Central memory CD8-positive, alpha-beta T cell (primary cell): ENCODE measurements around the gene DNAH3.
"Not testable (repeated sequence)": the region's sequence is repeated elsewhere in the genome, so short reads cannot be mapped to it uniquely, and the experiment has no call there.

ENCODE experiments used
- ATAC-seq: fragments of 150-1000 bp; cut with Tn5 transposase; replicated peaks from 2 replicates; pipeline ENCODE4 v1.10.0; 2022; ENCODE audit warnings: mild to moderate bottlenecking, moderate FRiP score, moderate number of reproducible peaks; ENCODE audit not compliant: poor library complexity, severe bottlenecking; ENCODE audit errors: extremely low read depth
- DNase-seq, 2 donors: peaks; one replicate each; pipeline ENCODE4 v3.0.0; 2021; ENCODE audit warnings: low spot score in 2 of 2
- H3K27ac Mint-ChIP-seq: one replicate; pipeline ENCODE4 v1.8.0; 2022; ENCODE audit warnings: low read depth, mild to moderate bottlenecking, moderate library complexity, mixed read lengths
- H3K27me3 Mint-ChIP-seq: one replicate; pipeline ENCODE4 v1.8.0; 2022; ENCODE audit warnings: mixed read lengths
- H3K36me3 Mint-ChIP-seq: one replicate; pipeline ENCODE4 v1.8.0; 2022; ENCODE audit warnings: mild to moderate bottlenecking, moderate library complexity, mixed read lengths; ENCODE audit not compliant: insufficient read depth
- H3K4me1 Mint-ChIP-seq: one replicate; pipeline ENCODE4 v1.8.0; 2022; ENCODE audit warnings: mixed read lengths
- H3K4me3 Mint-ChIP-seq: one replicate; pipeline ENCODE4 v1.8.0; 2022; ENCODE audit warnings: mild to moderate bottlenecking, moderate library complexity, mixed read lengths
- H3K9me3 Mint-ChIP-seq: one replicate; pipeline ENCODE4 v1.8.0; 2022; ENCODE audit warnings: mixed read lengths

Gene DNAH3

GRCh38 chr16:21150375-21151001, at the start of gene DNAH3:
TSS of gene DNAH3 (minus strand) at chr16:21150846. CDS start at chr16:21150319, 527 bp downstream.
- Mint-ChIP-seq H3K9me3 (no peaks in the 10 kb centered on the region), H3K4me1 (no peaks in the 10 kb centered on the region)
- no peak for DNase-seq

GRCh38 chr16:21199607-21200218, 49.1 kb upstream of the DNAH3 start:
- no peak overlapping the region for H3K4me3 Mint-ChIP-seq
- DNase-seq (no peak), ATAC-seq (no peak)
- no peaks in the 10 kb centered on the region for H3K36me3 Mint-ChIP-seq
- no peaks in the 10 kb centered on the region for H3K4me1 Mint-ChIP-seq
- no peaks in the 10 kb centered on the region for H3K9me3 Mint-ChIP-seq
- peaks cover 56% of the 10 kb centered on the region for H3K27me3 Mint-ChIP-seq
- no peak overlapping the region for H3K27ac Mint-ChIP-seq

More at GRCh38 chr16:21150375-21151001, at the start of gene DNAH3:
- no peaks in the 10 kb centered on the region for H3K36me3 Mint-ChIP-seq
- no peak within 1 kb of the TSS for H3K4me3 Mint-ChIP-seq
- no peak for ATAC-seq
- peaks cover 57% of the 10 kb centered on the region for H3K27me3 Mint-ChIP-seq
- no peak within 1 kb of the TSS for H3K27ac Mint-ChIP-seq

GRCh38 chr16:21197621-21198020, 47.0 kb upstream of the DNAH3 start:
- Mint-ChIP-seq H3K27ac (no peak overlapping the region), H3K27me3 (peaks cover 71% of the 10 kb centered on the region), H3K4me1 (no peaks in the 10 kb centered on the region), H3K9me3 (no peaks in the 10 kb centered on the region), H3K4me3 (no peak overlapping the region), H3K36me3 (no peaks in the 10 kb centered on the region)
- DNase-seq = no peak
- no peak for ATAC-seq

- no peaks in the 10 kb centered on the region for H3K36me3 Mint-ChIP-seq
- ATAC-seq = no peak
Observed at GRCh38 chr16:21197112-21197511, 46.5 kb upstream of the DNAH3 start.

GRCh38 chr16:21195330-21195729, 44.7 kb upstream of the DNAH3 start:
- not testable (repeated sequence) for H3K36me3 Mint-ChIP-seq, H3K27ac Mint-ChIP-seq, H3K4me3 Mint-ChIP-seq, DNase-seq, H3K4me1 Mint-ChIP-seq, H3K9me3 Mint-ChIP-seq, ATAC-seq
- peaks cover 60% of the 10 kb centered on the region for H3K27me3 Mint-ChIP-seq

More at GRCh38 chr16:21197112-21197511, 46.5 kb upstream of the DNAH3 start:
- H3K9me3 Mint-ChIP-seq = no peaks in the 10 kb centered on the region
- H3K27me3 Mint-ChIP-seq = peaks cover 72% of the 10 kb centered on the region
- H3K27ac Mint-ChIP-seq = no peak overlapping the region
- no peaks in the 10 kb centered on the region for H3K4me1 Mint-ChIP-seq
- DNase-seq = no peak
- no peak overlapping the region for H3K4me3 Mint-ChIP-seq

GRCh38 chr16:21194771-21195301, 44.2 kb upstream of the DNAH3 start:
- DNase-seq = no peak
- Mint-ChIP-seq H3K36me3 (no peaks in the 10 kb centered on the region), H3K4me1 (no peaks in the 10 kb centered on the region), H3K9me3 (no peaks in the 10 kb centered on the region), H3K27me3 (peaks cover 55% of the 10 kb centered on the region), H3K27ac (no peak overlapping the region), H3K4me3 (no peak overlapping the region)
- ATAC-seq = no peak

- Mint-ChIP-seq H3K9me3 (no peaks in the 10 kb centered on the region), H3K4me3 (no peak overlapping the region), H3K27me3 (peaks cover 38% of the 10 kb centered on the region), H3K36me3 (no peaks in the 10 kb centered on the region), H3K27ac (no peak overlapping the region), H3K4me1 (no peaks in the 10 kb centered on the region)
- DNase-seq (no peak), ATAC-seq (no peak)
Observed at GRCh38 chr16:21192991-21193390, 42.3 kb upstream of the DNAH3 start.

- DNase-seq = no peak
- Mint-ChIP-seq H3K36me3 (no peaks in the 10 kb centered on the region), H3K27me3 (peaks cover 35% of the 10 kb centered on the region), H3K4me1 (no peaks in the 10 kb centered on the region), H3K4me3 (no peak overlapping the region), H3K9me3 (no peaks in the 10 kb centered on the region), H3K27ac (no peak overlapping the region)
- no peak for ATAC-seq
Observed at GRCh38 chr16:21190599-21190998, 40.0 kb upstream of the DNAH3 start.

GRCh38 chr16:21190013-21190412, 39.4 kb upstream of the DNAH3 start:
- peaks cover 29% of the 10 kb centered on the region for H3K27me3 Mint-ChIP-seq
- H3K4me1 Mint-ChIP-seq = no peaks in the 10 kb centered on the region
- H3K9me3 Mint-ChIP-seq = no peaks in the 10 kb centered on the region
- no peak for DNase-seq
- ATAC-seq = no peak
- H3K4me3 Mint-ChIP-seq = no peak overlapping the region
- no peak overlapping the region for H3K27ac Mint-ChIP-seq
- no peaks in the 10 kb centered on the region for H3K36me3 Mint-ChIP-seq

- H3K36me3 Mint-ChIP-seq = no peaks in the 10 kb centered on the region
- H3K9me3 Mint-ChIP-seq = no peaks in the 10 kb centered on the region
- DNase-seq (no peak), ATAC-seq (no peak)
- H3K27me3 Mint-ChIP-seq = peaks cover 22% of the 10 kb centered on the region
- H3K27ac Mint-ChIP-seq = no peak overlapping the region
- no peak overlapping the region for H3K4me3 Mint-ChIP-seq
- no peaks in the 10 kb centered on the region for H3K4me1 Mint-ChIP-seq
Observed at GRCh38 chr16:21189311-21189710, 38.7 kb upstream of the DNAH3 start.

- DNase-seq (no peak), ATAC-seq (no peak)
- H3K36me3 Mint-ChIP-seq = peaks cover 5% of the 10 kb centered on the region
- no peaks in the 10 kb centered on the region for H3K27me3 Mint-ChIP-seq
- no peaks in the 10 kb centered on the region for H3K4me1 Mint-ChIP-seq
- H3K9me3 Mint-ChIP-seq = no peaks in the 10 kb centered on the region
- no peak overlapping the region for H3K27ac Mint-ChIP-seq
- no peak overlapping the region for H3K4me3 Mint-ChIP-seq
Observed at GRCh38 chr16:21186326-21186691, 35.7 kb upstream of the DNAH3 start.

GRCh38 chr16:21185659-21186325, 35.1 kb upstream of the DNAH3 start:
- H3K27ac Mint-ChIP-seq = no peak overlapping the region

GRCh38 chr16:21184834-21185233, 34.2 kb upstream of the DNAH3 start:
- no peak overlapping the region for H3K27ac Mint-ChIP-seq
- H3K9me3 Mint-ChIP-seq = no peaks in the 10 kb centered on the region
- H3K36me3 Mint-ChIP-seq = peaks cover 8% of the 10 kb centered on the region
- DNase-seq (no peak), ATAC-seq (no peak)
- H3K27me3 Mint-ChIP-seq = no peaks in the 10 kb centered on the region
- H3K4me1 Mint-ChIP-seq = no peaks in the 10 kb centered on the region
- no peak overlapping the region for H3K4me3 Mint-ChIP-seq

More at GRCh38 chr16:21185659-21186325, 35.1 kb upstream of the DNAH3 start:
- DNase-seq (no peak), ATAC-seq (no peak)
- H3K9me3 Mint-ChIP-seq = no peaks in the 10 kb centered on the region
- H3K4me3 Mint-ChIP-seq = no peak overlapping the region
- no peaks in the 10 kb centered on the region for H3K27me3 Mint-ChIP-seq
- H3K4me1 Mint-ChIP-seq = no peaks in the 10 kb centered on the region
- peaks cover 5% of the 10 kb centered on the region for H3K36me3 Mint-ChIP-seq
